ENCODE data around the gene PLA2G15. TPM values are rescaled to one million over a fixed set of nuclear protein-coding genes. Genes with fewer than 3 reads are reported as not detected.
A peak's percentile ranks its signal among the peaks of the same experiment; 100 is the strongest.

Gene PLA2G15
- total RNA-seq, 1 donor: 21.7 TPM

DNA sequence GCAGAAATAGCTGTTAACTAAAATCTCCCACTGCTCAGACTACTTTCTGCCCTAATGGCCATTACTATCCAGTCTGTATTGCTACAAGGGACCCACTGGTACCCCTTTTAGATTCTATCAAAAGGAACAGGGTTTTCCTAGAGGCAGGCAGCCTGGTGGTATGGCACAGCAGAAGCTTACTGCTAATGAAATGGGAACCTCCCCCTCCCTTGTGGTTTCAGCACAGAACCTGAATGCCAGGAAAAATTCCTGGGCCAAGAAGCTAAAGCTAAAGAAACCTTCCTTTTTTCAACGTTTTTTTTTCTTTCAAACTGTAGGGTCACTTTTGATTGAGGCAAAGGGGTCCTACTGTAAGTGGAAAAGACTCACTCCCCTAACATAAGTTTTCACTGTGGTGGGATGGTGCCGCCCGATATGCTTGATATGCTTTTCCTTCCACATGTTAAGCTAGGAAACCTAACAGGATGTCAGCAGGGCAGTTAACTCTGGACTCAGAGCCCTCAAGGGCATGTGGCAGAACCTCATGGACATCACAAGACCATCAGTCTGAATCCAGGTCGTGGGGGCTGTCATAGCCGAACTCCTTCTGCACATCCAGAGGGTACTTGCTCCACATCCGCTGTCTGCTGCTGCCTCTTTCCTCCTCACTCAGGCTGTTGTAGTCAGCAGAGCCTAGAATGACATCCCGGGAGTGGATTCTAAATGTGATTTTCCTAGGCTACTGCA is 55.7 kb downstream of the PLA2G15 start:
- DNase-seq (ENCODE audit: low read depth): peak; percentile 14
- no peak overlapping the region for H3K4me3 ChIP-seq (ENCODE audit: low read depth, low read length)
- TF ChIP-seq, protein P1, sequence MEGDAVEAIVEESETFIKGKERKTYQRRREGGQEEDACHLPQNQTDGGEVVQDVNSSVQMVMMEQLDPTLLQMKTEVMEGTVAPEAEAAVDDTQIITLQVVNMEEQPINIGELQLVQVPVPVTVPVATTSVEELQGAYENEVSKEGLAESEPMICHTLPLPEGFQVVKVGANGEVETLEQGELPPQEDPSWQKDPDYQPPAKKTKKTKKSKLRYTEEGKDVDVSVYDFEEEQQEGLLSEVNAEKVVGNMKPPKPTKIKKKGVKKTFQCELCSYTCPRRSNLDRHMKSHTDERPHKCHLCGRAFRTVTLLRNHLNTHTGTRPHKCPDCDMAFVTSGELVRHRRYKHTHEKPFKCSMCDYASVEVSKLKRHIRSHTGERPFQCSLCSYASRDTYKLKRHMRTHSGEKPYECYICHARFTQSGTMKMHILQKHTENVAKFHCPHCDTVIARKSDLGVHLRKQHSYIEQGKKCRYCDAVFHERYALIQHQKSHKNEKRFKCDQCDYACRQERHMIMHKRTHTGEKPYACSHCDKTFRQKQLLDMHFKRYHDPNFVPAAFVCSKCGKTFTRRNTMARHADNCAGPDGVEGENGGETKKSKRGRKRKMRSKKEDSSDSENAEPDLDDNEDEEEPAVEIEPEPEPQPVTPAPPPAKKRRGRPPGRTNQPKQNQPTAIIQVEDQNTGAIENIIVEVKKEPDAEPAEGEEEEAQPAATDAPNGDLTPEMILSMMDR (IDR thresholded peaks at IDR 0.05; ENCODE audit: insufficient read depth, low read length): no peak

DNA sequence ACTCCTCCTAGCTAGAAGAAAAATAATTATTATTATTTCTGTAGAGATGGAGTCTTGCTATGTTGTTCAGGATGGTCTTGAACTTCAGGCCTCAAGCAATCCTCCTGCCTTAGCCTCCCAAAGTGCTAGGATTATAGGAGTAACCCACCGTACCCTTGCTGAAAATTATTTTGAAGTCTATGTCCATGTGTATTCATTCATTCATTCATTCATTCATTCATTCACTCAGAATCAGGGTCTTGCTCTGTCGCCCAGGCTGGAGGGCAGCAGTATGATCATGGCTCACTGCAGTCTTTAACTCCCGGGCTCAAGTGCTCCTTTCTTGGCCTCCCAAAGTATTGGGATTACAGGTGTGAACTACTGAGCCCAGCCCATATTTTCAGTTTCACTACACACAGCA is 61.5 kb downstream of the PLA2G15 start:
- DNase-seq (ENCODE audit: low read depth): no peak
- TF ChIP-seq, protein P1 (IDR thresholded peaks at IDR 0.05; ENCODE audit: insufficient read depth, low read length): no peak
- H3K4me3 ChIP-seq (ENCODE audit: low read depth, low read length): no peak overlapping the region

DNA sequence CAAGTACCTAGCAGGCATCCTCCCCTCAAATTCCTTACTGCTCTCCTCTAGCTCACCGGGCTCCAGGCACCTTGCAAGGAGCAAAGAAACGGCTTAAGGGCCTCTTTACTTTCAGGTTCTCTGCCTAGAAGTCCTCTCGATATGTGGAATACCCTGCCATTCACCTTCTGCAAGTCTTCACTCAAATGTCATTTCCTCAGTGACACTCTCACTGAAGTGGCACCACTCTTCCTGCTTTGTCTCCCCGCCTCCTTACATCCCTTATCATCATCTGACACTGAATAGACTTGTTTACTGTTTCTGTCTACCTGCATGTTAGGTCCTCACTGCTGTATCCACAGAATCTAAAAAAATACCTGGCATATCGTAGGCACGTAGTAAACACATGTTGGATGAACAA is 64.6 kb downstream of the PLA2G15 start:
- H3K4me3 ChIP-seq (ENCODE audit: low read depth, low read length): peak overlapping the region; percentile 93
- DNase-seq (ENCODE audit: low read depth): no peak
- TF ChIP-seq, protein P1 (IDR thresholded peaks at IDR 0.05; ENCODE audit: insufficient read depth, low read length): no peak

DNA sequence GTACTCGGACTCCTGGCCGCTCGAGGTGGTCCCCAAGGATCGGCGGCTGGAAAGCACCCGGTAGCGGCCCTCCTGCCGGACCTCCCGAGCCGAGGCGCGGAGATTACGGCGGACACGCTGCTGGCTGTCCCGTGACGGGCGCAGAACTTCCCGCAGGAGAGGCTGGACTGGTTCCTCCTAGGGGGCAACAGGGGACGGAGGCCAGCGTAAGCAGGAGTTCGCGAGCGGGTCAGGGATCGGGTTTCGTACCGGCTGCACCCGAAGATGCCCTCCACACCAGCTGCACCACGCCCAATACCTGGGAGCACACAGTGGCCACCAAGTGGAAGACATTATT is 65.2 kb downstream of the PLA2G15 start:
- DNase-seq (ENCODE audit: low read depth): no peak
- H3K4me3 ChIP-seq (ENCODE audit: low read depth, low read length): peak overlapping the region; percentile 93
- TF ChIP-seq, protein P1 (IDR thresholded peaks at IDR 0.05; ENCODE audit: insufficient read depth, low read length): no peak

Small RNA genes lying within 50 kb of the gene (small RNA-seq; reads per million reads assigned to genes)
- gene RNU6-1262P: not detected

Other genes starting within 250 kb of the PLA2G15 start
- gene DPEP2, start 245.9 kb upstream of the PLA2G15 start, total RNA-seq (ENCODE audit: low replicate concordance): not detected in 2 replicates
- gene DPEP2NB, start 229.5 kb upstream of the PLA2G15 start, total RNA-seq (ENCODE audit: low replicate concordance): not detected in 2 replicates
- 5.6 and 9.9 TPM in 2 replicates for gene DDX28, start 222.1 kb upstream of the PLA2G15 start, total RNA-seq (ENCODE audit: low replicate concordance)
- 12.9 and 14.6 TPM in 2 replicates for gene DUS2, start 222.1 kb upstream of the PLA2G15 start, total RNA-seq (ENCODE audit: low replicate concordance)
- gene NFATC3, start 160.0 kb upstream of the PLA2G15 start, total RNA-seq (ENCODE audit: low replicate concordance): 17.7 and 36.3 TPM in 2 replicates
- gene ESRP2, start 9.2 kb upstream of the PLA2G15 start, total RNA-seq (ENCODE audit: low replicate concordance): 0.18 TPM in 1 of 2 replicates, not detected in the other
- 4.8 and 15.2 TPM in 2 replicates for gene SLC7A6, start 19.2 kb downstream of the PLA2G15 start, total RNA-seq (ENCODE audit: low replicate concordance)
- 11.5 and 12.1 TPM in 2 replicates for gene SLC7A6OS, start 65.6 kb downstream of the PLA2G15 start, total RNA-seq (ENCODE audit: low replicate concordance)
- gene PRMT7, start 65.6 kb downstream of the PLA2G15 start, total RNA-seq (ENCODE audit: low replicate concordance): 36.9 and 42.1 TPM in 2 replicates
- not detected in 2 replicates for gene SMPD3, start 203.1 kb downstream of the PLA2G15 start, total RNA-seq (ENCODE audit: low replicate concordance)